Parathyroid adenoma (tissue), 2 donors: ENCODE data around the gene FAM50B.

Experiments used
- H2AFZ ChIP-seq: fragments of 300-600 bp; sonication (generic); one replicate; pipeline ENCODE4 v1.7.0; 2017; ENCODE audit warnings: antibody characterized with exemption, mild to moderate bottlenecking
- H3K27ac ChIP-seq: fragments of 300-600 bp; sonication (generic); one replicate; pipeline ENCODE4 v1.7.0; 2017
- H3K27me3 ChIP-seq: fragments of 300-600 bp; sonication (generic); one replicate; pipeline ENCODE4 v1.7.0; 2017; ENCODE audit warnings: low read length; ENCODE audit not compliant: control insufficient read depth, insufficient read depth
- H3K36me3 ChIP-seq: fragments of 300-600 bp; sonication (generic); one replicate; pipeline ENCODE4 v1.7.0; 2017; ENCODE audit warnings: low read length; ENCODE audit not compliant: control insufficient read depth, insufficient read depth
- H3K4me1 ChIP-seq: fragments of 300-600 bp; sonication (generic); one replicate; pipeline ENCODE4 v1.7.0; 2017; ENCODE audit warnings: control low read depth
- H3K4me2 ChIP-seq: fragments of 300-600 bp; sonication (generic); one replicate; pipeline ENCODE4 v1.7.0; 2017; ENCODE audit warnings: low read length
- H3K4me3 ChIP-seq: fragments of 300-600 bp; sonication (generic); one replicate; pipeline ENCODE4 v1.7.0; 2017; ENCODE audit warnings: low read depth, low read length
- H3K79me2 ChIP-seq: fragments of 300-600 bp; sonication (generic); one replicate; pipeline ENCODE4 v1.7.0; 2017; ENCODE audit warnings: control low read depth
- H3K9ac ChIP-seq: fragments of 300-600 bp; sonication (generic); one replicate; pipeline ENCODE4 v1.7.0; 2017; ENCODE audit warnings: mild to moderate bottlenecking
- H3K9me3 ChIP-seq: fragments of 300-600 bp; sonication (generic); one replicate; pipeline ENCODE4 v1.7.0; 2017; ENCODE audit warnings: low read length; ENCODE audit not compliant: control insufficient read depth
- CTCF ChIP-seq: fragments of 300-600 bp; sonication (generic); IDR thresholded peaks from one replicate; pipeline ENCODE4 v1.7.0; 2017; ENCODE audit warnings: antibody characterized with exemption, mild to moderate bottlenecking
- donor health status: primary hyperparathyroidism.

FAM50B gene

GRCh38 chr6:3808199-3808598, 41.0 kb upstream of the FAM50B start:
- H3K79me2 ChIP-seq = no peaks in the 10 kb centered on the region
- TF ChIP-seq CTCF = no peak
- no peak overlapping the region for H3K27ac ChIP-seq
- no peak overlapping the region for H3K4me3 ChIP-seq
- no peaks in the 10 kb centered on the region for H3K27me3 ChIP-seq
- peaks cover 3% of the 10 kb centered on the region for H3K4me1 ChIP-seq
- no peaks in the 10 kb centered on the region for H3K9me3 ChIP-seq
- no peak overlapping the region for H2AFZ ChIP-seq
- H3K4me2 ChIP-seq = no peak overlapping the region
- H3K9ac ChIP-seq = no peak overlapping the region
- H3K36me3 ChIP-seq = no peaks in the 10 kb centered on the region

GRCh38 chr6:3808759-3809514, 40.2 kb upstream of the FAM50B start:
- Histone ChIP-seq H3K9me3 (no peaks in the 10 kb centered on the region), H3K79me2 (no peaks in the 10 kb centered on the region), H3K4me2 (no peak overlapping the region), H3K27ac (no peak overlapping the region), H3K36me3 (no peaks in the 10 kb centered on the region), H3K4me3 (no peak overlapping the region), H3K27me3 (no peaks in the 10 kb centered on the region), H3K4me1 (peaks cover 1% of the 10 kb centered on the region), H3K9ac (no peak overlapping the region), H2AFZ (no peak overlapping the region)
- no peak for TF ChIP-seq CTCF

- no peak for TF ChIP-seq CTCF
- no peak overlapping the region for H3K4me3 ChIP-seq
- H3K27ac ChIP-seq = no peak overlapping the region
- no peak overlapping the region for H2AFZ ChIP-seq
- no peaks in the 10 kb centered on the region for H3K79me2 ChIP-seq
- H3K27me3 ChIP-seq = no peaks in the 10 kb centered on the region
- H3K36me3 ChIP-seq = no peaks in the 10 kb centered on the region
- H3K4me2 ChIP-seq = no peak overlapping the region
- no peaks in the 10 kb centered on the region for H3K4me1 ChIP-seq
- H3K9me3 ChIP-seq = no peaks in the 10 kb centered on the region
- no peak overlapping the region for H3K9ac ChIP-seq
These were observed 39.7 kb upstream of the FAM50B start for GRCh38 chr6:3809515-3809891.

- Histone ChIP-seq H3K79me2 (no peaks in the 10 kb centered on the region), H3K4me3 (no peak overlapping the region), H3K27ac (no peak overlapping the region), H3K4me1 (no peaks in the 10 kb centered on the region), H3K36me3 (no peaks in the 10 kb centered on the region), H2AFZ (no peak overlapping the region), H3K4me2 (no peak overlapping the region), H3K27me3 (no peaks in the 10 kb centered on the region), H3K9ac (no peak overlapping the region), H3K9me3 (no peaks in the 10 kb centered on the region)
- no peak for TF ChIP-seq CTCF
These were observed 39.2 kb upstream of the FAM50B start for GRCh38 chr6:3809982-3810381.

GRCh38 chr6:3811191-3811590, 38.0 kb upstream of the FAM50B start:
- Histone ChIP-seq H3K27ac (no peak overlapping the region), H3K4me3 (no peak overlapping the region), H3K9ac (no peak overlapping the region), H3K36me3 (no peaks in the 10 kb centered on the region), H3K4me1 (no peaks in the 10 kb centered on the region), H3K9me3 (no peaks in the 10 kb centered on the region), H3K79me2 (no peaks in the 10 kb centered on the region), H3K27me3 (no peaks in the 10 kb centered on the region), H3K4me2 (no peak overlapping the region), H2AFZ (no peak overlapping the region)
- TF ChIP-seq CTCF = no peak
